ENCODE results near the gene CLECL1. TPM values are rescaled to one million over a fixed set of nuclear protein-coding genes. Genes with fewer than 3 reads are reported as not detected.

Gene CLECL1
- total RNA-seq, 4 donors from 2014 or later, result 0.83 TPM; not detected in 3

DNA sequence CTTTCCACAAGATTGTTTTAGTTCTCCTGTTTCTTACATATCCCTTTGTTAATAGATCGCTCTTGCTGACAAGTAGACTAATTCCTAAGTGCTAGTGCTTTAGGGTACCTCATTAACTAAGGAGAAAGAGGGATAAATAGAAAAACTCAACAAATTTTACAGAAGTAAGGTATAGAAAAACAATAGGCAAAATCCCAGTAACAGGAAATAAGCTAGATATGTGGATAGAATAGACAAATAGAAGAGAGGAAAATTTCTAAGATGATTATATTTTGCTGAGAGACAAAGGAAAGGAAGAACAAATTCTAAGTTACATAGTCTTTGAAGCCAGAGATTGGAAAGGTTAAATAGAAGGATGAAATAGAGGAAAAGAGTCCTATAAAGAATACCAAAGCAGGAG, 26.8 kb upstream of the CLECL1 start:
- DNase-seq (ENCODE audit: extremely low spot score), result no peak
- H3K27ac ChIP-seq (replicated peaks in 1 of 4), result peak overlapping the region in 1 of 4 donors; percentile 12
- TF ChIP-seq POLR2AphosphoS5 (IDR thresholded peaks at IDR 0.05) (no peak), POLR2A (IDR thresholded peaks at IDR 0.05; ENCODE audit: low read depth) (no peak), EP300 (IDR thresholded peaks at IDR 0.05) (no peak)
- TF ChIP-seq, protein P1, sequence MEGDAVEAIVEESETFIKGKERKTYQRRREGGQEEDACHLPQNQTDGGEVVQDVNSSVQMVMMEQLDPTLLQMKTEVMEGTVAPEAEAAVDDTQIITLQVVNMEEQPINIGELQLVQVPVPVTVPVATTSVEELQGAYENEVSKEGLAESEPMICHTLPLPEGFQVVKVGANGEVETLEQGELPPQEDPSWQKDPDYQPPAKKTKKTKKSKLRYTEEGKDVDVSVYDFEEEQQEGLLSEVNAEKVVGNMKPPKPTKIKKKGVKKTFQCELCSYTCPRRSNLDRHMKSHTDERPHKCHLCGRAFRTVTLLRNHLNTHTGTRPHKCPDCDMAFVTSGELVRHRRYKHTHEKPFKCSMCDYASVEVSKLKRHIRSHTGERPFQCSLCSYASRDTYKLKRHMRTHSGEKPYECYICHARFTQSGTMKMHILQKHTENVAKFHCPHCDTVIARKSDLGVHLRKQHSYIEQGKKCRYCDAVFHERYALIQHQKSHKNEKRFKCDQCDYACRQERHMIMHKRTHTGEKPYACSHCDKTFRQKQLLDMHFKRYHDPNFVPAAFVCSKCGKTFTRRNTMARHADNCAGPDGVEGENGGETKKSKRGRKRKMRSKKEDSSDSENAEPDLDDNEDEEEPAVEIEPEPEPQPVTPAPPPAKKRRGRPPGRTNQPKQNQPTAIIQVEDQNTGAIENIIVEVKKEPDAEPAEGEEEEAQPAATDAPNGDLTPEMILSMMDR (IDR thresholded peaks at IDR 0.05), result no peak
- no peaks in the 10 kb centered on the region for H3K4me1 ChIP-seq
- H3K36me3 ChIP-seq, result no peaks in the 10 kb centered on the region
- 76% methylated on average over 1 of the region's 1 CpG for WGBS
- H3K27me3 ChIP-seq, result peaks cover 0 to 5% (median 0%) of the 10 kb centered on the region in 4 donors
- no peak overlapping the region for H3K4me3 ChIP-seq
- H3K9me3 ChIP-seq, result no peaks in the 10 kb centered on the region
- intact Hi-C loops (cut with DNase I), result no loop called here

DNA sequence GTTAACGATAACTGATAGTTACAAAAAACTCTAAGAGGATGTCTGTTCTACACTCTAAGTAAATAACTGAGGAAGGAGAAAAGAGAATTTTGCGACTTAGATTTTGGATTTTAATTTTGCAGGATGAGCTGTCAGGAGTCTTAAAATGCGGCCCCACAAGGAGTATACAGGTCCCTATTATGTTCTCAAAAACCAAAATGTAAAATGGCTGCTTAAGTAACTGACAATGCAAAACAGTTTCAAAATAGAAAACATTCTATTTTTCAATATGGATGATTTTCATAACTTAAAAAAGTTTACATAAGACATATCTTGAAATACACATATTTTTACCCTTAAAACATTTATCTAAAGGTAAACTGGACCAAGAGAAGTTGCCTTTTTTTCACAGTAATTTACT, 25.2 kb upstream of the CLECL1 start:
- H3K4me1 ChIP-seq, result no peaks in the 10 kb centered on the region
- no peak for DNase-seq (ENCODE audit: extremely low spot score)
- no peaks in the 10 kb centered on the region for H3K36me3 ChIP-seq
- H3K9me3 ChIP-seq, result no peaks in the 10 kb centered on the region
- TF ChIP-seq POLR2A (IDR thresholded peaks at IDR 0.05; ENCODE audit: low read depth) (no peak), POLR2AphosphoS5 (IDR thresholded peaks at IDR 0.05) (no peak), EP300 (IDR thresholded peaks at IDR 0.05) (no peak)
- TF ChIP-seq, protein P1 (IDR thresholded peaks at IDR 0.05), result no peak
- peaks cover 0 to 5% (median 0%) of the 10 kb centered on the region in 4 donors for H3K27me3 ChIP-seq
- H3K4me3 ChIP-seq, result peak overlapping the region in 2 of 4 donors; percentile 1 to 6
- H3K27ac ChIP-seq (replicated peaks in 1 of 4), result no peak overlapping the region
- intact Hi-C loops (cut with DNase I), result no loop called here
- WGBS, result 76% methylated on average over 3 of the region's 3 CpGs

DNA sequence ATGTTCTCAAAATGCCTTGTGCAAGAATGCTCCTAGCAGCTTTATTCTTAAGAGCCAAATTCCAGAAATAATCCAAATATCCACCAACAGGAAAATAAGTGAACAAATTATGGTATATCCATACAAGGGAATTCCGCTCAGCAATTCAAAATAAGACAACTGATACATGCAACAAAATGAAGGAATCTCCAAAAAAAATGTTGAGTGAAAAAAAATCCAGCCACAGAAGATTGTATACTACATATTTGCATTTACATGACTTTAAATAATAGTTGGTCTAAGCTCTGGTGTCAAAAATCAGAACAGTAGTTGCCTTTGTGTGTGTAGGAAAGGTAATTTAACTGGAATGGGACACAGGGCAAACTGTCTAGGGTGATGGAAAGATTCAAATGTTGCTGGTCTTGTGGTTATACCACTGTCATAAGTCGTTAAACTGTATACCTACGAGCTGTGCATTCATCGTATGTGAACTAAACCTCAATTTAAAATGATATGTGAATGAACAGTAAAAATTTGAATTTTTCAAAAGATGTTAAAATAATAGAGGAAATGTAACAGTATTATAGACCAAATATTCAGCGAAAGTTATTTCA, 24.6 kb upstream of the CLECL1 start:
- Histone ChIP-seq H3K4me3 (no peak overlapping the region), H3K27ac (replicated peaks in 1 of 4) (no peak overlapping the region), H3K27me3 (peaks cover 0 to 5% (median 0%) of the 10 kb centered on the region in 4 donors), H3K4me1 (no peaks in the 10 kb centered on the region), H3K36me3 (no peaks in the 10 kb centered on the region), H3K9me3 (no peaks in the 10 kb centered on the region)
- WGBS, result 85% methylated on average over 5 of the region's 5 CpGs
- DNase-seq (ENCODE audit: extremely low spot score), result no peak
- intact Hi-C loops (cut with DNase I), result no loop called here
- no peak for TF ChIP-seq EP300 (IDR thresholded peaks at IDR 0.05)
- TF ChIP-seq, protein P1 (IDR thresholded peaks at IDR 0.05), result no peak
- no peak for TF ChIP-seq POLR2A (IDR thresholded peaks at IDR 0.05; ENCODE audit: low read depth)
- TF ChIP-seq POLR2AphosphoS5 (IDR thresholded peaks at IDR 0.05), result no peak

DNA sequence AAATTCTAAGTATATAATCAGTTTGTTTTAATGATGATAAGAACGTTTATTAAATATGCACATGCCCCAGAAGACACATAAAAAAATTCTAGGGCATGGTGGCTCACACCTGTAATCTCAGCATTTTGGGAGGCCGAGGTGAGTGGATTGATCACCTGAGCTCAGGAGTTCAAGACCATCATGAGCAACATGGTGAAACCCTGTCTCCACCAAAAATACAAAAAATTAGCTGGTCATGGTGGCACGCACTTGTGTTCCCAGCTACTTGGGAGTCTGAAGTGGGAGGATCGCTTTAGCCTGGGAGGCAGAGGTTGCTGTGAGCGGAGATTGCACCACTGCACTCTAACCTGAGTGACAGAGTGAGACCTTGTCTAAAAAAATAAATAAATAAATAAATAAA, 23.8 kb upstream of the CLECL1 start:
- H3K27ac ChIP-seq (replicated peaks in 1 of 4), result no peak overlapping the region
- intact Hi-C loops (cut with DNase I), result no loop called here
- no peak for DNase-seq (ENCODE audit: extremely low spot score)
- H3K36me3 ChIP-seq, result no peaks in the 10 kb centered on the region
- no peak overlapping the region for H3K4me3 ChIP-seq
- no peak for TF ChIP-seq POLR2AphosphoS5 (IDR thresholded peaks at IDR 0.05)
- no peak for TF ChIP-seq POLR2A (IDR thresholded peaks at IDR 0.05; ENCODE audit: low read depth)
- no peak for TF ChIP-seq EP300 (IDR thresholded peaks at IDR 0.05)
- TF ChIP-seq, protein P1 (IDR thresholded peaks at IDR 0.05), result no peak
- no peaks in the 10 kb centered on the region for H3K4me1 ChIP-seq
- 88% methylated on average over 5 of the region's 5 CpGs for WGBS
- peaks cover 0 to 5% (median 0%) of the 10 kb centered on the region in 4 donors for H3K27me3 ChIP-seq
- no peaks in the 10 kb centered on the region for H3K9me3 ChIP-seq

DNA sequence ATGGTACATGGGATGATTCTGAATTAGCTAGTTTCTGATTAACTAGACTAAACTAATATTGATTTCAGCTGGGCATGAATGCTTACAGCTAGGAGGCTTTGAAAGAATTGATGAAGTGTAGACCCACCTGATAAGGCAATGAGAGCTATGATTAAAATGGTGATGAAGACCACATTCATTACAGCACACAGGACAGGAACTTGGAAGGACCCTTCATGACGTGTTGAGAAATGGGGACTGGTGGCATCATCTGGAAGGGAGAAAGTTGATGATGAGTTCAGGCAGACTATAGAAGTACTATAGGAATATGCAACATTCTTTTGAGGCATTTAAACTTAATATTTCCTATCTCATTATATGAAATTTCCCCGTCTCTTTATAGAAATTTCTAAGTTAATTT, 23.3 kb upstream of the CLECL1 start:
- Histone ChIP-seq H3K4me3 (no peak overlapping the region), H3K4me1 (no peaks in the 10 kb centered on the region), H3K36me3 (no peaks in the 10 kb centered on the region), H3K27ac (replicated peaks in 1 of 4) (no peak overlapping the region), H3K27me3 (peaks cover 0 to 5% (median 0%) of the 10 kb centered on the region in 4 donors), H3K9me3 (no peaks in the 10 kb centered on the region)
- WGBS, result 74% methylated on average over 2 of the region's 2 CpGs
- TF ChIP-seq POLR2AphosphoS5 (IDR thresholded peaks at IDR 0.05), result no peak
- no peak for TF ChIP-seq POLR2A (IDR thresholded peaks at IDR 0.05; ENCODE audit: low read depth)
- TF ChIP-seq EP300 (IDR thresholded peaks at IDR 0.05), result no peak
- TF ChIP-seq, protein P1 (IDR thresholded peaks at IDR 0.05), result no peak
- intact Hi-C loops (cut with DNase I), result no loop called here
- DNase-seq (ENCODE audit: extremely low spot score), result no peak
